ENCODE data around the gene CR1L. TPM values are rescaled to one million over a fixed set of nuclear protein-coding genes. Genes with fewer than 3 reads are reported as not detected.

Gene CR1L
- total and polyA plus RNA-seq, 9 of the 15 experiments (the other 6 are each of a cell fraction or from before 2014, with no cell fraction given): 10.1 to 74.8 (median 34.3) TPM

GRCh38 chr1:207654320-207654719 is 9.4 kb downstream of the CR1L start:
- Histone ChIP-seq H3K79me2 (ENCODE audit: control insufficient read depth, insufficient read depth, low read length) (peaks cover 97% of the 10 kb centered on the region), H3K4me3 (no peak overlapping the region), H3K9me1 (ENCODE audit: control insufficient read depth, insufficient read depth, low read length) (no peaks in the 10 kb centered on the region), H3K27me3 (ENCODE audit: control insufficient read depth in 2 of 2, insufficient read depth in 2 of 2, low read length in 2 of 2) (no peaks in the 10 kb centered on the region), H3K4me1 (replicated peaks in 1 of 2; ENCODE audit: control insufficient read depth in 2 of 2, insufficient read depth in 2 of 2, low read length in 2 of 2) (peaks cover 21 to 26% of the 10 kb centered on the region in 2 experiments), H3K4me2 (ENCODE audit: insufficient read depth, low read length) (no peak overlapping the region), H3K27ac (ENCODE audit: extremely low read depth, low read depth, low read length) (no peak overlapping the region), H4K20me1 (replicated peaks; ENCODE audit: control insufficient read depth, insufficient read depth, low read length) (no peaks in the 10 kb centered on the region), H3K36me3 (ENCODE audit: control insufficient read depth, insufficient read depth, low read length) (peaks cover 21% of the 10 kb centered on the region; the same call in 2 of the 3 replicates), H3K9ac (ENCODE audit: insufficient read depth in 1 of 2, low read depth in 2 of 2, low read length in 2 of 2) (no peak overlapping the region), H3K9me3 (replicated peaks; ENCODE audit: control insufficient read depth, insufficient read depth, low read depth, low read length) (no peaks in the 10 kb centered on the region; the same call in 1 of the 2 replicates), H2AFZ (ENCODE audit: low read depth, low read length) (no peak overlapping the region)
- ATAC-seq (no peak), FAIRE-seq (no peak), DNase-seq (ENCODE audit: extremely low read depth in 1 of 4, low spot score in 3 of 4) (no peak)
- no TSS peak for BruUV-seq (replicated peaks)
- TF ChIP-seq KLF10 (CRISPR knock-in tag; IDR thresholded peaks at IDR 0.05) (no peak), GATAD2B (IDR thresholded peaks at IDR 0.05; ENCODE audit: borderline replicate concordance) (0 out of 2 replicates have a peak, but pooled peaks have one; percentile 6), MTA3 (IDR thresholded peaks at IDR 0.05; ENCODE audit: borderline replicate concordance) (no peak)
- in situ Hi-C loops (cut with MboI) (no loop called here), intact Hi-C loops (cut with micrococcal nuclease) (no loop called here)
- ChIA-PET POLR2A (interaction anchor here (0.7 kb wide), 1 partner anchor 22 kb away, joined by 3 read pairs; no protein-coding TSS in a partner anchor), CTCF (ENCODE audit: low intra/inter-chr PET ratio) (interaction anchor here (0.6 kb wide), 1 partner anchor 75 kb away, joined by 3 read pairs; no protein-coding TSS in a partner anchor)
- WGBS (ENCODE audit: insufficient coverage, low coverage, missing lambda C conversion rate): 42% methylated on average over 2 of the region's 2 CpGs

- CTCF ChIA-PET (ENCODE audit: low intra/inter-chr PET ratio): no interaction called here
- ATAC-seq (peak; percentile 52), DNase-seq (ENCODE audit: extremely low read depth in 1 of 4, low spot score in 3 of 4) (no peak), FAIRE-seq (no peak)
- H3K79me2 ChIP-seq (ENCODE audit: control insufficient read depth, insufficient read depth, low read length): peaks cover 68% of the 10 kb centered on the region
- H4K20me1 ChIP-seq (replicated peaks; ENCODE audit: control insufficient read depth, insufficient read depth, low read length): no peaks in the 10 kb centered on the region
- TF ChIP-seq STAG1 (CRISPR knock-in tag; IDR thresholded peaks at IDR 0.05; ENCODE audit: borderline replicate concordance): no peak
- no peak for TF ChIP-seq MTA1 (IDR thresholded peaks at IDR 0.05; ENCODE audit: borderline replicate concordance)
- no peak for TF ChIP-seq ZNF197 (CRISPR knock-in tag; IDR thresholded peaks at IDR 0.05; ENCODE audit: low read depth)
- TF ChIP-seq ZC3H4 (CRISPR knock-in tag; IDR thresholded peaks at IDR 0.05; ENCODE audit: borderline replicate concordance): 0 out of 2 replicates have a peak, but pooled peaks have one; percentile 56
- TF ChIP-seq ZNF408 (CRISPR knock-in tag; IDR thresholded peaks at IDR 0.05; ENCODE audit: low read depth): no peak
- TF ChIP-seq PHB2 (IDR thresholded peaks at IDR 0.05; ENCODE audit: low read depth): no peak
- no peak for TF ChIP-seq TGIF2 (CRISPR knock-in tag; IDR thresholded peaks at IDR 0.05)
- no peak for TF ChIP-seq CREB3L1 (IDR thresholded peaks at IDR 0.05; ENCODE audit: borderline replicate concordance, low read depth)
- 0 out of 2 replicates have a peak, but pooled peaks have one; percentile 24 for TF ChIP-seq POLR2G (IDR thresholded peaks at IDR 0.05; ENCODE audit: low read depth, low read length)
- BruUV-seq (replicated peaks): no TSS peak
- H2AFZ ChIP-seq (ENCODE audit: low read depth, low read length): no peak overlapping the region
- H3K36me3 ChIP-seq (ENCODE audit: control insufficient read depth, insufficient read depth, low read length): peaks cover 14% of the 10 kb centered on the region; the same call in 2 of the 3 replicates
- 81% methylated on average over 7 of the region's 7 CpGs for WGBS (ENCODE audit: insufficient coverage, low coverage, missing lambda C conversion rate)
- no peak overlapping the region for H3K4me3 ChIP-seq
- peaks cover 0 to 11% of the 10 kb centered on the region in 2 experiments; a peak in 2 of 5 replicates for H3K4me1 ChIP-seq (replicated peaks in 1 of 2; ENCODE audit: control insufficient read depth in 2 of 2, insufficient read depth in 2 of 2, low read length in 2 of 2)
- no peaks in the 10 kb centered on the region for H3K9me1 ChIP-seq (ENCODE audit: control insufficient read depth, insufficient read depth, low read length)
- POLR2A ChIA-PET: interaction anchor here (0.6 to 2.1 kb wide), 5 partner anchors 9 to 266 kb away, joined by 3 to 21 read pairs (median 3); no protein-coding TSS in a partner anchor
- H3K9me3 ChIP-seq (replicated peaks; ENCODE audit: control insufficient read depth, insufficient read depth, low read depth, low read length): no peaks in the 10 kb centered on the region; the same call in 1 of the 2 replicates
- H3K27ac ChIP-seq (ENCODE audit: extremely low read depth, low read depth, low read length): no peak overlapping the region
- 0 out of 4 replicates have a peak overlapping the region, but pooled peaks of 1 of the 2 experiments have one; percentile 10 for H3K9ac ChIP-seq (ENCODE audit: insufficient read depth in 1 of 2, low read depth in 2 of 2, low read length in 2 of 2)
- no peaks in the 10 kb centered on the region for H3K27me3 ChIP-seq (ENCODE audit: control insufficient read depth in 2 of 2, insufficient read depth in 2 of 2, low read length in 2 of 2)
- intact Hi-C loops (cut with micrococcal nuclease) (no loop called here), in situ Hi-C loops (cut with MboI) (no loop called here)
- no peak overlapping the region for H3K4me2 ChIP-seq (ENCODE audit: insufficient read depth, low read length)
Measured at GRCh38 chr1:207658408-207658807, 13.5 kb downstream of the CR1L start.

Data from K562 (cell line).